ENCODE measurements around the gene C1orf52. TPM values are rescaled to one million over a fixed set of nuclear protein-coding genes. Genes with fewer than 3 reads are reported as not detected.

Gene C1orf52
- total and polyA plus RNA-seq, 9 of the 15 experiments (the other 6 are each of a cell fraction or from before 2014, with no cell fraction given): 17.0 to 38.5 (median 33.0) TPM

GRCh38 chr1:85276215-85276977 lies 16.9 kb upstream of the C1orf52 start, which contains the start of gene BCL10 (continued):
- no peak for TF ChIP-seq ZNF184 (CRISPR knock-in tag; IDR thresholded peaks at IDR 0.05)
- TF ChIP-seq NFIC (IDR thresholded peaks at IDR 0.05): peak; percentile 65
- peak; percentile 32; the same call in 1 of the 2 replicates for TF ChIP-seq MYNN (IDR thresholded peaks at IDR 0.05)
- no peak for TF ChIP-seq MYNN (CRISPR knock-in tag; IDR thresholded peaks at IDR 0.05)
- no peak for TF ChIP-seq ZNF408 (CRISPR knock-in tag; IDR thresholded peaks at IDR 0.05; ENCODE audit: low read depth)
- TF ChIP-seq CHCHD3 (CRISPR knock-in tag; IDR thresholded peaks at IDR 0.05): no peak
- no peak for TF ChIP-seq CAMTA2 (CRISPR knock-in tag; conservative IDR thresholded peaks at IDR 0.05)
- TF ChIP-seq ZNF592 (IDR thresholded peaks at IDR 0.05): no peak
- TF ChIP-seq ZNF280A (IDR thresholded peaks at IDR 0.05; ENCODE audit: low read depth, partially characterized antibody): no peak
- TF ChIP-seq ZNF24 (IDR thresholded peaks at IDR 0.05): no peak
- TF ChIP-seq ZNF253 (CRISPR knock-in tag; conservative IDR thresholded peaks at IDR 0.05): no peak
- TF ChIP-seq POLR3A (IDR thresholded peaks at IDR 0.05; ENCODE audit: borderline replicate concordance, extremely low read depth, insufficient read depth, insufficient read length): no peak
- no peak for TF ChIP-seq ZNF695 (CRISPR knock-in tag; IDR thresholded peaks at IDR 0.05)
- peak; percentile 80; the same call in 1 of the 2 replicates for TF ChIP-seq NCOA6 (IDR thresholded peaks at IDR 0.05)
- no peak for TF ChIP-seq HNRNPUL1 (IDR thresholded peaks at IDR 0.05; ENCODE audit: low read length)
- TF ChIP-seq ATF4 (CRISPR knock-in tag; IDR thresholded peaks at IDR 0.05): peak; percentile 10; the same call in 1 of the 2 replicates
- TF ChIP-seq RBM22 (IDR thresholded peaks at IDR 0.05; ENCODE audit: low read depth, low read length, poor library complexity, severe bottlenecking): no peak
- TF ChIP-seq ARID2 (IDR thresholded peaks at IDR 0.05): no peak
- TF ChIP-seq ZFX (CRISPR knock-in tag; IDR thresholded peaks at IDR 0.05): peak; percentile 68
- peak; percentile 81 for TF ChIP-seq ZNF263 (CRISPR knock-in tag; IDR thresholded peaks at IDR 0.05; ENCODE audit: borderline replicate concordance)
- no peak for TF ChIP-seq DACH1 (IDR thresholded peaks at IDR 0.05; ENCODE audit: partially characterized antibody)
- peak; percentile 73 for TF ChIP-seq MBD2 (IDR thresholded peaks at IDR 0.05; ENCODE audit: borderline replicate concordance, low read depth)
- no peak; the same call in none of the 2 replicates for TF ChIP-seq KLF1 (tag; IDR thresholded peaks at IDR 0.05)
- TF ChIP-seq TSC22D4 (tag; IDR thresholded peaks at IDR 0.05): no peak
- no peak for TF ChIP-seq ZNF3 (CRISPR knock-in tag; IDR thresholded peaks at IDR 0.05)
